ENCODE results near the gene GPR139.

DNA sequence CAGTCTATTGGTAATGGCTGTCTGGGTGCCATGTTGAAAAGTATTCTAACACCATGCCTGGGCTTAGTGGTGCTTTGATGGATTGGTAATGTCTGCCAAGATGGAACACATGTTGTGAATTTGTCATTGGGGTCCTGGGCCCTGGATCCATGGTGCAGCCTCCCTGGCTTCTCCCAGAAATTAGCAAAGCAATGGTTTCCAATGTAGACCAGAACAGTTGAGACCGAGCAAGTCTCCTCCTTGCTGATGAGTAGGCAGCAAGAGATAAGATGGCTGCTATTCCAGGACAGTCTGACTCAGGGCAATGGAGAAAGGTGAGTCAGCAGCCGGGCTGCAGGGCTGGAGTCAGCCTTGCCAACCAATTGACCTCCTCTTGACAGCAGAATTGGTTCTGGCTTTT lies 30.8 kb downstream of the GPR139 start:
- TF ChIP-seq ZNF274 (IDR thresholded peaks at IDR 0.05; ENCODE audit: low read depth, low read length): no peak
- TF ChIP-seq YY1 (IDR thresholded peaks at IDR 0.05; ENCODE audit: insufficient read depth, insufficient read length): no peak
- TF ChIP-seq SUZ12 (IDR thresholded peaks at IDR 0.05; ENCODE audit: extremely low read depth, insufficient read depth, insufficient read length): no peak
